ENCODE results near the gene MAN2A2. TPM values are rescaled to one million over a fixed set of nuclear protein-coding genes. Genes with fewer than 3 reads are reported as not detected.

The MAN2A2 gene
- total RNA-seq, 4 donors from 2014 or later: 56.8 to 124 (median 92.4) TPM

- TF ChIP-seq, protein P1, sequence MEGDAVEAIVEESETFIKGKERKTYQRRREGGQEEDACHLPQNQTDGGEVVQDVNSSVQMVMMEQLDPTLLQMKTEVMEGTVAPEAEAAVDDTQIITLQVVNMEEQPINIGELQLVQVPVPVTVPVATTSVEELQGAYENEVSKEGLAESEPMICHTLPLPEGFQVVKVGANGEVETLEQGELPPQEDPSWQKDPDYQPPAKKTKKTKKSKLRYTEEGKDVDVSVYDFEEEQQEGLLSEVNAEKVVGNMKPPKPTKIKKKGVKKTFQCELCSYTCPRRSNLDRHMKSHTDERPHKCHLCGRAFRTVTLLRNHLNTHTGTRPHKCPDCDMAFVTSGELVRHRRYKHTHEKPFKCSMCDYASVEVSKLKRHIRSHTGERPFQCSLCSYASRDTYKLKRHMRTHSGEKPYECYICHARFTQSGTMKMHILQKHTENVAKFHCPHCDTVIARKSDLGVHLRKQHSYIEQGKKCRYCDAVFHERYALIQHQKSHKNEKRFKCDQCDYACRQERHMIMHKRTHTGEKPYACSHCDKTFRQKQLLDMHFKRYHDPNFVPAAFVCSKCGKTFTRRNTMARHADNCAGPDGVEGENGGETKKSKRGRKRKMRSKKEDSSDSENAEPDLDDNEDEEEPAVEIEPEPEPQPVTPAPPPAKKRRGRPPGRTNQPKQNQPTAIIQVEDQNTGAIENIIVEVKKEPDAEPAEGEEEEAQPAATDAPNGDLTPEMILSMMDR (IDR thresholded peaks at IDR 0.05 in 4 of 5, conservative IDR thresholded peaks at IDR 0.05 in 1 of 5): no peak
- TF ChIP-seq POLR2A (IDR thresholded peaks at IDR 0.05): peak; percentile 56 to 58
- in situ Hi-C loops (cut with MboI; ENCODE audit: low sequenced_read_pairs in 4 of 4) (no loop called here), intact Hi-C loops (cut with DNase I; ENCODE audit: low total_unique reads) (loop anchor here (5.0 kb wide), 1 partner anchor 218 kb away; the partner anchor contains the start of gene BLM)
- Histone ChIP-seq H3K4me1 (peaks cover 42% of the 10 kb centered on the region in 2 donors), H3K4me3 (peak within 1 kb of the TSS; percentile 74 to 92 (median 83)), H3K27ac (peak within 1 kb of the TSS; percentile 79 to 89 (median 84)), H3K36me3 (peaks cover 0 to 35% of the 10 kb centered on the region in 2 donors), H3K9me3 (no peaks in the 10 kb centered on the region), H3K27me3 (no peaks in the 10 kb centered on the region)
- ATAC-seq (peak; percentile 50 to 71), DNase-seq (peak; percentile 85 to 86)
Observed at GRCh38 chr15:90934949-90935751, 32.0 kb downstream of the MAN2A2 start, which contains the start of gene UNC45A. TSS of gene UNC45A (plus strand) at chr15:90935285. CDS start at chr15:90935325, 40 bp downstream.

DNA sequence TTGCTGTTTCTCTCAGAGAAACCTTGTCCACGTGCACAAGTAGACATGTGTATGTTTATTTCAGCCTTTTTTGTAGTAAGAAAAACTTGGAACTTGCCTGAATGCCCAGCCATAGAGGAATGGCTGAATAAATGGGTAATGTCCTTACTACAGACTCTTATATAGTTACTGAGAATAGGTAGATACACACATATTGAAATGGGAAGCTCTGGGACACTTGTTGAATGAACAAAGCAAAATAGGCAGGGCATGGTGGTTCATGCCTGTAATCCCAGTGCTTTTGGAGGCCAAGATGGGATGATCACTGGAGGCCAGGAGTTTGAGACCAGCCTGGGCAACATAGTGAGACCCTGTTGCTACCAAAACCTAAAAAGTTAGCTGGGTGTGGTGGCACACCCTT, 33.7 kb downstream of the MAN2A2 start:
- peaks cover 0 to 52% of the 10 kb centered on the region in 2 donors for H3K36me3 ChIP-seq
- no peaks in the 10 kb centered on the region for H3K9me3 ChIP-seq
- H3K4me3 ChIP-seq: no peak overlapping the region
- intact Hi-C loops (cut with DNase I; ENCODE audit: low total_unique reads): no loop called here
- no peak for DNase-seq
- no peak overlapping the region for H3K27ac ChIP-seq
- no peaks in the 10 kb centered on the region for H3K27me3 ChIP-seq
- TF ChIP-seq, protein P1 (IDR thresholded peaks at IDR 0.05 in 4 of 5, conservative IDR thresholded peaks at IDR 0.05 in 1 of 5): no peak
- TF ChIP-seq POLR2A (IDR thresholded peaks at IDR 0.05): no peak
- no peak for ATAC-seq
- in situ Hi-C loops (cut with MboI; ENCODE audit: low sequenced_read_pairs in 4 of 4): no loop called here
- peaks cover 28% of the 10 kb centered on the region in 2 donors for H3K4me1 ChIP-seq

GRCh38 chr15:90938261-90938660, 35.2 kb downstream of the MAN2A2 start:
- H3K4me3 ChIP-seq: no peak overlapping the region

DNA sequence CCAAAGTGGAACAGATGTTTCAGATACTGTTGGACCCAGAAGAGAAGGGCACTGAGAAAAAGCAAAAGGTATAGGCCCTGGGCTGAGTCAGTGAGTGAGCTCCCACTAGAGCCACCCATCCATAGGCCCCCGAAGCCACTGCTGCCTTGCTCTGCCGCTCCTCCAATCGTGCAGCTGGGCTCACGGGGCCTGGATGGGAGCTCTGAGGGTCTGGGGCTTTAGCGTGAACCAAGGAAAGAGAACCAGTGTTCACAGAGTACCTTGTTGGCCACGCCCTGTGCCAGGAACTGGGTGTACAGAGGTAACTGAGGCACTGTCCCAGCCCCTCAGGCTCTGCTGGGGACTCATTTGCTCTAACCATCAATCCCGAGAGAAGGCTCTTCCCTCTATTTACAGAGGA, 36.7 kb downstream of the MAN2A2 start:
- in situ Hi-C loops (cut with MboI; ENCODE audit: low sequenced_read_pairs in 4 of 4): no loop called here

More at GRCh38 chr15:90938261-90938660, 35.2 kb downstream of the MAN2A2 start:
- in situ Hi-C loops (cut with MboI; ENCODE audit: low sequenced_read_pairs in 4 of 4): no loop called here
- H3K27me3 ChIP-seq: no peaks in the 10 kb centered on the region
- ATAC-seq (no peak), DNase-seq (no peak)
- no peaks in the 10 kb centered on the region for H3K9me3 ChIP-seq
- peaks cover 0 to 66% of the 10 kb centered on the region in 2 donors for H3K36me3 ChIP-seq
- no peak overlapping the region for H3K27ac ChIP-seq
- no peak for TF ChIP-seq POLR2A (IDR thresholded peaks at IDR 0.05)
- TF ChIP-seq, protein P1 (IDR thresholded peaks at IDR 0.05 in 4 of 5, conservative IDR thresholded peaks at IDR 0.05 in 1 of 5): no peak
- intact Hi-C loops (cut with DNase I; ENCODE audit: low total_unique reads): no loop called here
- peaks cover 17 to 23% of the 10 kb centered on the region in 2 donors for H3K4me1 ChIP-seq

More for the DNA sequence above, 36.7 kb downstream of the MAN2A2 start:
- intact Hi-C loops (cut with DNase I; ENCODE audit: low total_unique reads): no loop called here
- ATAC-seq (no peak), DNase-seq (no peak)
- Histone ChIP-seq H3K27ac (no peak overlapping the region), H3K27me3 (no peaks in the 10 kb centered on the region), H3K36me3 (peaks cover 0 to 81% of the 10 kb centered on the region in 2 donors), H3K4me1 (peaks cover 9 to 14% of the 10 kb centered on the region in 2 donors), H3K9me3 (no peaks in the 10 kb centered on the region), H3K4me3 (no peak overlapping the region)
- TF ChIP-seq POLR2A (IDR thresholded peaks at IDR 0.05): no peak
- TF ChIP-seq, protein P1 (IDR thresholded peaks at IDR 0.05 in 4 of 5, conservative IDR thresholded peaks at IDR 0.05 in 1 of 5): no peak
